ENCODE measurements around the gene PHOSPHO2. TPM values are rescaled to one million over a fixed set of nuclear protein-coding genes. Genes with fewer than 3 reads are reported as not detected.

Gene PHOSPHO2
- total RNA-seq (2013; cell fraction: nucleolus; rRNA removed), result 18.8 and 19.2 TPM in 2 replicates
- total RNA-seq (2014; rRNA removed) (4.1 and 4.3 TPM in 2 replicates), total RNA-seq (2014; rRNA removed; fragmentation: Illumina TruSeq; extraction: Trizol) (3.6 and 3.8 TPM in 2 replicates), total RNA-seq (2021) (3.2 and 3.8 TPM in 2 replicates), polyA plus RNA-seq (2011; rRNA removed) (4.2 and 7.2 TPM in 2 replicates), polyA plus RNA-seq (2014; fragmentation: Illumina TruSeq; extraction: Trizol) (4.2 and 4.3 TPM in 2 replicates), polyA plus RNA-seq (2014; fragmentation: Nextera tagmentation; extraction: Ambion mirVana) (1 to 10 TPM; 2.7 to 3.0 TPM), polyA plus RNA-seq (2014; rRNA removed) (3.6 and 4.3 TPM in 2 replicates), polyA plus RNA-seq (2016; fragmentation: Nextera tagmentation; extraction: Ambion mirVana) (1 to 10 TPM; 5.9 to 7.6 TPM), polyA minus RNA-seq (2011; rRNA and poly(A)+ RNA removed) (1.1 and 1.5 TPM in 2 replicates), Bru-seq, nascent RNA (percentile 81 among the genes with signal in this experiment), BruChase-seq, experiment 1, labeled RNA remaining after a 6-hour chase (percentile 58 among the genes with signal in this experiment), BruChase-seq, experiment 2, labeled RNA remaining after a 2-hour chase (percentile 78 among the genes with signal in this experiment)
- polyA plus RNA-seq (2011; ENCODE audit: low read depth), result 1.0 TPM
- polyA plus RNA-seq (2011; cell fraction: cytosol; rRNA removed), result 1.0 and 1.3 TPM in 2 replicates
- 2.1 and 3.1 TPM in 2 replicates for polyA plus RNA-seq (2011; cell fraction: nucleus; rRNA removed)
- polyA plus RNA-seq (2012), result 1.5 and 1.9 TPM in 2 replicates
- polyA minus RNA-seq (2011; cell fraction: cytosol; rRNA and poly(A)+ RNA removed), result 2.7 TPM in 1 of 2 replicates, not detected in the other
- 5.4 and 8.5 TPM in 2 replicates for polyA minus RNA-seq (2011; cell fraction: nucleus; rRNA and poly(A)+ RNA removed)
- long read RNA-seq, experiment 1, partial matches to known transcripts, result 0 of 4 reads
- long read RNA-seq, experiment 1, other reads (novel, unspliced or antisense), result 1 of 4 reads
- long read RNA-seq, experiment 2, transcript PHOSPHO2-201 (4 exons, 1,125 nt), result major isoform, 10 of 13 reads
- long read RNA-seq, experiment 2, partial matches to known transcripts, result 0 of 13 reads
- long read RNA-seq, experiment 2, other reads (novel, unspliced or antisense), result 3 of 13 reads

- DNase-seq (ENCODE audit: low read depth, low spot score) (peak; percentile 70), FAIRE-seq (peak; percentile 99), ATAC-seq (peak; percentile 99)
- H3K36me3 ChIP-seq (ENCODE audit: control insufficient read depth in 2 of 2, insufficient read depth in 2 of 2, low read length in 1 of 2), result no peaks in the 10 kb centered on the region
- peak within 1 kb of the TSS; percentile 74 for H3K27ac ChIP-seq (ENCODE audit: control insufficient read depth, insufficient read depth)
- POLR2A ChIA-PET, result interaction anchor here (0.6 to 1.1 kb wide), 2 partner anchors 110 to 233 kb away, joined by 3 read pairs; partner anchors contain the start of gene PPIG
- peak within 1 kb of the TSS; percentile 81 for H3K4me3 ChIP-seq
- intact Hi-C loops (cut with micrococcal nuclease; ENCODE audit: unreplicated experiment) (loop anchor here (2.0 kb wide), 1 partner anchor 38 kb away; the partner anchor contains the start of gene KLHL23), in situ Hi-C loops (cut with MboI) (no loop called here)
- BruUV-seq (replicated peaks), result TSS peak; percentile 72
- RAD21 ChIA-PET (ENCODE audit: unreplicated experiment), result interaction anchor here (0.6 to 1.3 kb wide), 2 partner anchors 41 to 110 kb away, joined by 3 read pairs; no protein-coding TSS in a partner anchor
- no peaks in the 10 kb centered on the region; the same call in 1 of the 3 replicates for H3K9me3 ChIP-seq (replicated peaks; ENCODE audit: control insufficient read depth, insufficient read depth, low read length)
- H3K4me1 ChIP-seq (ENCODE audit: control insufficient read depth, insufficient read depth, low read length), result no peaks in the 10 kb centered on the region
- peak within 1 kb of the TSS; percentile 76 for H3K9ac ChIP-seq (ENCODE audit: control insufficient read depth, insufficient read depth, low read length)
- H4K20me1 ChIP-seq (ENCODE audit: control insufficient read depth, insufficient read depth), result no peaks in the 10 kb centered on the region
- WGBS (ENCODE audit: insufficient coverage, insufficient replicate concordance, low lambda C conversion rate, missing lambda C conversion rate), result under 1% methylated on average over 63 of the region's 63 CpGs
- CTCF ChIA-PET, result interaction anchor here (0.6 to 2.2 kb wide), 7 partner anchors 17 to 183 kb away, joined by 3 to 7 read pairs (median 5); no protein-coding TSS in a partner anchor
- no peaks in the 10 kb centered on the region for H3K79me2 ChIP-seq (ENCODE audit: control insufficient read depth, insufficient read depth, low read length)
- 0 out of 4 replicates have a peak, but pooled peaks cover 0 to 5% of the 10 kb centered on the region in 2 experiments for H3K27me3 ChIP-seq (replicated peaks in 1 of 2; ENCODE audit: control insufficient read depth in 2 of 2, insufficient read depth in 2 of 2, low read length in 1 of 2)
- peak within 1 kb of the TSS; percentile 98 for H2AFZ ChIP-seq (ENCODE audit: control insufficient read depth, low read depth, low read length)
- H3K4me2 ChIP-seq (ENCODE audit: control insufficient read depth, insufficient read depth), result peak within 1 kb of the TSS; percentile 99
- SMC1A ChIA-PET (ENCODE audit: uncharacterized antibody, unreplicated experiment), result interaction anchor here (1.0 to 3.6 kb wide), 2 partner anchors 39 to 65 kb away, joined by 3 to 9 read pairs; partner anchors contain the start of gene KLHL23
- TF ChIP-seq STAT3 (IDR thresholded peaks at IDR 0.05; ENCODE audit: low read depth, low read length) (no peak), MTA3 (IDR thresholded peaks at IDR 0.05; ENCODE audit: borderline replicate concordance, low read length) (no peak), CBX5 (IDR thresholded peaks at IDR 0.05; ENCODE audit: low read depth) (no peak), IKZF2 (IDR thresholded peaks at IDR 0.05) (peak in 1 of 2 experiments; percentile 31; a peak in 2 of 4 replicates), FOXM1 (IDR thresholded peaks at IDR 0.05; ENCODE audit: low read depth, low read length) (no peak), SP1 (IDR thresholded peaks at IDR 0.05; ENCODE audit: low read depth, low read length) (no peak), NFIC (IDR thresholded peaks at IDR 0.05; ENCODE audit: low read depth, low read length) (no peak), NR2C1 (IDR thresholded peaks at IDR 0.05) (no peak), NRF1 (conservative IDR thresholded peaks at IDR 0.05; ENCODE audit: low read depth, low read length) (peak; percentile 50), BHLHE40 (IDR thresholded peaks at IDR 0.05; ENCODE audit: borderline replicate concordance in 1 of 2, low read depth in 2 of 2, low read length in 1 of 2) (peak in 1 of 2 experiments; percentile 81; a peak in 2 of 4 replicates), BRCA1 (IDR thresholded peaks at IDR 0.05; ENCODE audit: low read depth, low read length) (no peak), BACH1 (IDR thresholded peaks at IDR 0.05; ENCODE audit: borderline replicate concordance) (peak; percentile 95), SIN3A (IDR thresholded peaks at IDR 0.05; ENCODE audit: low read depth, low read length) (peak; percentile 94), CBFB (IDR thresholded peaks at IDR 0.05; ENCODE audit: low read depth) (no peak), HDAC6 (IDR thresholded peaks at IDR 0.05; ENCODE audit: unreplicated experiment) (no peak), PKNOX1 (IDR thresholded peaks at IDR 0.05) (no peak), ATF2 (IDR thresholded peaks at IDR 0.05; ENCODE audit: low read length) (no peak)
Observed at GRCh38 chr2:169694113-169694893, at the start of gene PHOSPHO2, which contains the start of gene CFAP210. Gene PHOSPHO2, plus strand, starts transcription at chr2:169694469. Its CDS starts 6,503 bp downstream, at chr2:169700972. Gene CFAP210, minus strand, starts transcription at chr2:169694405. Its CDS starts 78 bp downstream, at chr2:169694327.
